HG02678 (cell line): Measurements from ENCODE around the gene CUL7.
"Not testable (repeated sequence)": the region's sequence is repeated elsewhere in the genome, so short reads cannot be mapped to it uniquely, and the experiment has no call there.

Experiments
- ATAC-seq: cut with Tn5 transposase; IDR thresholded peaks from one replicate; pipeline ENCODE4 v1.9.1; 2021; ENCODE audit warnings: mild to moderate bottlenecking, moderate library complexity; ENCODE audit not compliant: unreplicated experiment

Gene CUL7

GRCh38 chr6:43050981-43051380 is 2.7 kb downstream of the CUL7 start:
- ATAC-seq = no peak

- ATAC-seq = no peak
Observed at GRCh38 chr6:43047998-43048397, 5.7 kb downstream of the CUL7 start.

GRCh38 chr6:43045371-43045930 is 8.2 kb downstream of the CUL7 start:
- no peak for ATAC-seq

- ATAC-seq = no peak
Observed at GRCh38 chr6:43043310-43043709, 10.3 kb downstream of the CUL7 start.

GRCh38 chr6:43041475-43041874 is 12.2 kb downstream of the CUL7 start:
- not testable (repeated sequence) for ATAC-seq

- no peak for ATAC-seq
Observed at GRCh38 chr6:43040542-43041257, 13.0 kb downstream of the CUL7 start.

GRCh38 chr6:43038727-43039126 is 14.9 kb downstream of the CUL7 start:
- no peak for ATAC-seq

GRCh38 chr6:43037706-43038105 is 15.9 kb downstream of the CUL7 start:
- no peak for ATAC-seq

- no peak for ATAC-seq
Observed at GRCh38 chr6:43037197-43037596, 16.5 kb downstream of the CUL7 start.

- no peak for ATAC-seq
Observed at GRCh38 chr6:43036712-43037111, 16.9 kb downstream of the CUL7 start.

GRCh38 chr6:43035495-43036194 is 18.0 kb downstream of the CUL7 start:
- ATAC-seq = no peak

- ATAC-seq = no peak
Observed at GRCh38 chr6:43034190-43034525, 19.5 kb downstream of the CUL7 start.

GRCh38 chr6:43033496-43034189 is 20.0 kb downstream of the CUL7 start:
- ATAC-seq = no peak

GRCh38 chr6:43032326-43032725 is 21.3 kb downstream of the CUL7 start:
- ATAC-seq = no peak

GRCh38 chr6:43029120-43029519 is 24.5 kb downstream of the CUL7 start:
- no peak for ATAC-seq

- ATAC-seq = no peak
Observed at GRCh38 chr6:43026365-43026764, 27.3 kb downstream of the CUL7 start.

GRCh38 chr6:43024436-43024835 is 29.2 kb downstream of the CUL7 start:
- ATAC-seq = no peak

GRCh38 chr6:43021270-43022047 is 32.2 kb downstream of the CUL7 start, which contains the start of gene RRP36:
TSS of gene RRP36 (plus strand) at chr6:43021623. CDS start at chr6:43021655, 32 bp downstream.
- ATAC-seq = peak; percentile 80

GRCh38 chr6:43020847-43021246 is 32.8 kb downstream of the CUL7 start:
- ATAC-seq = no peak

- ATAC-seq = no peak
Observed at GRCh38 chr6:43020052-43020705, 33.5 kb downstream of the CUL7 start.
